GM21390 (cell line): Measurements from ENCODE around the gene KCNJ10.
A peak's percentile ranks its signal among the peaks of the same experiment; 100 is the strongest.
"Not testable (repeated sequence)": the region's sequence is repeated elsewhere in the genome, so short reads cannot be mapped to it uniquely, and the experiment has no call there.

ENCODE experiments used
- ATAC-seq: cut with Tn5 transposase; IDR thresholded peaks from one replicate; pipeline ENCODE4 v1.9.1; 2021; ENCODE audit not compliant: unreplicated experiment

KCNJ10 gene

GRCh38 chr1:160069460-160070231 is at the start of gene KCNJ10:
Gene KCNJ10, minus strand, starts transcription at chr1:160070160. Its CDS starts 27,628 bp downstream, at chr1:160042532.
- no peak for ATAC-seq

DNA sequence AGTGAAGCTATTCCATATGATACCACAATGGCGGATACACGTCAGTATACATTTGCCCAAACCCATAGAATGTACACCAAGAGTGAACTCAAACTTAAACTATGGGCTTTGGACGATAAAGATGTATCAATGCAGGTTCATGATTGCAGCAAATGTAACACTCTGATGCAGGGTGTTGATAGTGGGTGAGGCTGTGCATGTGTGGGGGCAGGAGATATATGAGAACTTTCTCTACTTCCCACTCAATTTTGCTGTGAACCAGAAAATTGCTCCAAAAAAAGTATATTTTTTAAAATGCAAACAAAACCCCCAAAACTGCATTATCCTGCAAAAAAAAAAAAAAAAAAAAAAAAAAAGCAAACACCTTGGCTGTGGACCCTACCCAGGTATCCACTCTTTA is 49.0 kb upstream of the KCNJ10 start:
- ATAC-seq, result no peak

DNA sequence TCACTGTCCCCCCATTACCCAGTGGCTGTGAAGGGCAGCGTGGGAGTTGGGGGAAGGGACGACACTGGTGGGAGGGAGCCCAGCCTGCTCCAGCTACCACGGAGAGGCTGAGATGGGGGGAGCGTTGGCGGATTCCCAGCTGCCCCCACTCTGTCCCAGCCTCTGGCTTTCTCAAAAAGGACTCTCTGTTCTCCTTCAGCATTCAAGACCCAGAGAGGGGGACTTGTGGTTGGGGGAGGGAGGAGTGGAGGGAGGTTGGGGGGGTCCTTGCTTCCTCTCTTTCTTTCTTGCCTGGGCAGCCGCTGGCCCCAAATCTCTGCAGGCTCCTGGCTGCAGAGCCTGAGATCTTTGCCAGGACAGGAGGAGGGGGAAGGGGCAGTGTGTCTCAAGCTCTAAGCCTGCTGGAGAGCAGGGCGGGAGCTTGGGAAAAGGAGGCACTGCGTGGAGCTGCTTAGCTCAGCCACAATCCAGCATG is 47.8 kb upstream of the KCNJ10 start:
- no peak for ATAC-seq

- no peak for ATAC-seq
Measured at GRCh38 chr1:160117300-160117699, 47.3 kb upstream of the KCNJ10 start.

DNA sequence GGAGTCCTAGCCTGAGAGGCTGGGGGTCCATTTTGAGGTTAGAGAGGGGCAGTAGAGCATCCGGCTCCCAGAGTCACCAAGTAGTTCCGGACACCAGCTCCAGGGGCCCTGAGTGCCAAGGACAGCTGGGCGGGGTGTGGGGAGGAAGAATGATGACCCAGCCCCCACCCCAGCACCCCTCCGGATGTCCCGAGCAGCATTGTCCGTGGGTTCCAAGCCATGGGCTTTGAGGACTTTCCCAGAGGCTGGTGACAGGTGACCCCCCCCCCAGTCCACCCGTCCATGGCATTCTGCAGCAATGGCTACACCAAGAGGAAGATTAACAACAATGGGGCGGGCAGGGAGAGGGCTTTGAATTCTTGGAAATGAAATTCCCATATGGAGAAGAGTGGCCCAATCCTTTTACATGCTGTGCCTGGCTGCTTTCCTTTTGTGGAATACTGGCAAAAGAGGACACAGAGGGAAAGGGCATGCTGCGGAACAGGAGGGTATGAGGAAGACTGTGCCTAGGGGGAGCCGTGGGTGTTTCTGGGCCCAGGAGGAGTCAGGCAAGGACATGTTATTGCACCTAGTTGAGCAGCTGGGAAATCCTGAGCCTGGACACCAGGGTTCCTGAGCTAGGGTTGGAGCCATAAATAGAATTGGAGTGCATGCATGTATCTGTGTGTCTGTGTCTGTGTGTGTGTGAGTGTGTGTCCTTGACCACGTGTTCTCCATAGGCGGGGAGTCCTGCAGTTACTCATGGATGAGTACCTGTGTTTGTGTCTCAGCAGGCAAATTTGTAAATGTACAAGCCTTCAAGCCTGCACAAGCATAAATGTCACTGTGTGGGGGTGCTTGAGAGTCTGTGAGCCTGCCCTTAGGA is 46.6 kb upstream of the KCNJ10 start:
- no peak for ATAC-seq

DNA sequence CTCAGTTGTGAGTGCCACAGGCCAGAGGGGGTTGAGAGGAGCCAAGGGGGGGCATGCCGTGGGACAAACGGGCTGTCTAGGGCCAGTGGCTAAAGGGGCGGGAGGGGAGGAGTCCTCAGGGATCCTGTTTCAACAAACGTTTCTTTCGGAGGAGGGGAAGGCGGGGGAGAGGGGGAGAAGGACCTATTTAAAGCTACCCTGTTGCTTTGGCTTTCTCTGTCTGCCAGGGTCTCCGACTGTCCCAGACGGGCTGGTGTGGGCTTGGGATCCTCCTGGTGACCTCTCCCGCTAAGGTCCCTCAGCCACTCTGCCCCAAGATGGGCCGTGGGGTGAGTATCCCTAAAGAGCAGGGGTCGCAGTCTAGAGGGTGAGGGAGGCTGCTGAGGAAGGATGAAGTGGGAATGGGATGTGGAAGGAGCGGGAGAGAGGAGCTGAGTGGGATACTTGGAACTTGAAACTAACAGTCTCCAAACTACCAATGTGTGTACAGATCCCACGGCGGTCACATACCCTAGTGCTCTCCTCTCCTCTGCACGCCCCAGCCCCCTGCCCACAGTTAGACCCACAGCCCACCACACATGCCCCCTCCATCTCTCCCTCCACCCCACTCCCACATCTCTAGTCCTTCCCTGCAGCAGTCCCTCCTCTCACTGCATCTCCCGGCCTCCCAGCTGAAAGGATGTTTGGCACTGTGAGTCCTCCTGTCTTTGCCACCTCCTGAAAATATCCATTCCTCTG is 45.8 kb upstream of the KCNJ10 start, which contains the start of gene ATP1A2:
TSS of gene ATP1A2 (plus strand) at position 215 of the 738 bp plus-strand sequence. CDS start at position 318, 103 bp downstream.
- no peak for ATAC-seq

GRCh38 chr1:160114085-160114484 is 44.1 kb upstream of the KCNJ10 start:
- no peak for ATAC-seq

DNA sequence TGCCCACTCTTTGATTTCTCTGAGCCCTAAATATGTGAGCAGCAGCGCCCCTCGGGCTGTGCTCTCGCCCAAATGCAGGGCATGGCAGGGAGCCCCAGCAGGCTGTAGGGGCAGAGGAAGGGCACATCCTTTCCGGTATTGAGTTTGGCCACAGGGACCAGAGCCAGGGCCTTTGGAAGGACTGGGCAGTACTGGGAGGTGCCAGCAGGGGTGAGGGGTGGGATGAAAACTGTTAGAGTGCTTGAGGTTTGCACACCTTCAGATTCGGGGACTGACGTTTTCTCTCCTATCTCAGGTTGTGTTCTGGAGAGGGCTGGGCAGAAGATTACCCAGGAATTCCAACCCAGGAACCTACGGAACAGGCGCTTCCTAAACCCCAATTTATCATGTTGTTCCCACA is 43.4 kb upstream of the KCNJ10 start:
- ATAC-seq, result no peak

- no peak for ATAC-seq
Measured at GRCh38 chr1:160112357-160112756, 42.4 kb upstream of the KCNJ10 start.

- ATAC-seq, result not testable (repeated sequence)
Measured at GRCh38 chr1:160111462-160111861, 41.5 kb upstream of the KCNJ10 start.

- ATAC-seq, result no peak
Measured at GRCh38 chr1:160109686-160110085, 39.7 kb upstream of the KCNJ10 start.

DNA sequence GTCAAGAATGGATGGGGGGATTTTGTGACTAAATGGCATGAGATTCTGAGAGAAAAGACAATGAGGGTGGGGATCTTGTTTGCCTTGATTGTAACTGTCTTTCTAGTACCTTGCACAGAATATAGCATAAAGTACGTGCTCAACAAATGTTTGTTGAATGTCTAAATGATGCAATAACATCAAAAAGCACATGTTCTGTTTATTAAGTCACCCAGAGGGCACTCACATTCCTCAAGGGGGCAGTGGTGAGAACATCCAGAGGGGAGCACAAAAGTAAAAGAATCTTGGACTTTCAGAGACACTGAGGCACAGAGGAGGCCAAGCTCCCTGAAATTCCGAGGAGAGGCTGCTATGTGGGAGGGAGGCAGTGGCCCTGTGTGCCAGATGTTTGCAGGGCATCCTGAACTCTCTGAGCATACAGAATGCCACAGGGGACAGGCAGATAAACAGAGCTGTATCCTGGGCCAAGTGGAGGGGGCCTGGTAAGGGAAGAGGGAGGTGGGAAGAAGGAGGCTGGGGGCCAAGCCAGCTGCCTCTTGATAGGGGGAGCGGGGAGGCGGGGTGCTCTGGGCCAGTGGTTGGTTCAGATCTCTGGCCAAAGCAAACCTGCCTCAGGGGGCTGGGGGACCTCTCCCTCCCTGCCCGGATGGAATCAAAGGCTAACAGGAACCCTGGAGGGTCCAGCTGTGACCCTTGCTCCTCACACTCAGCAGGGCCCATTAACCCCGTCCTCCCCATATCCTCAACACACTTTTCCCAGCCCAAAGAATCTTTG is 39.1 kb upstream of the KCNJ10 start:
- no peak for ATAC-seq

GRCh38 chr1:160107512-160107911 is 37.6 kb upstream of the KCNJ10 start:
- no peak for ATAC-seq

GRCh38 chr1:160105155-160105554 is 35.2 kb upstream of the KCNJ10 start:
- ATAC-seq, result no peak

- no peak for ATAC-seq
Measured at GRCh38 chr1:160104486-160104885, 34.5 kb upstream of the KCNJ10 start.

DNA sequence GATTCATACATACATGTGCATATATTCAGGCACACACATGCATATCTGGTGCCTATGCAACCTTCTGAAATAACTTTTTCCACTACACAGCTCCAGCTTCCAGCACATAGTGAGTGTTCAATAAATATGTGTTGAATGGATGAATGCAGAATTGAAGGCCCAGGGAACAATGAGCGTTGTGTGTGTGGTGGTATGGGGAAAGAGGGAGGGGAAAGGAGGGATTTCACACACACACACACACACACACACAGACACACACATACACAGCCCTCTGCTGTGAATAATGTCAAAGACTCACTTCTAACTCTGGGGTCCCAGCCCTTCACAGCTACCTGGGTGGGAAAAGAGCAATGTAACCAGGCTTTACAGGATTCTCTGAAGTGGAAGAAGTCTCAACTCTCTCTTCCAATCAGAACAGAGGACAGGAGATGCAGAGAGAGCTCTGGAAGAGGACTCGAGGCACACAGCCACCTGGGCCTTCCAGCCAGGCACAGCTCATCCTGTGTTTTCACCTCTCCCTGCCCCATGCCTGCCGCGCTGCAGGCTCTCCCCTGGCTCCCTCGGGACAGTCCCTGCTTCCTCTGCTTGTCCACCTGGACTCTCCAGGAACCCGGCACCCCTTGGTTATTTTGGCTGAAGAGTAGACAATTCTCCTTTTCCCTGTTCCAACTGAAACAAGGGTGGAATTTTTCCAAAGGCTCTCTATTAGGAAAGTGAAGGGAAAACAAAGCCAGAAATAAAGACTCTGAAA is 33.9 kb upstream of the KCNJ10 start:
- ATAC-seq, result no peak

DNA sequence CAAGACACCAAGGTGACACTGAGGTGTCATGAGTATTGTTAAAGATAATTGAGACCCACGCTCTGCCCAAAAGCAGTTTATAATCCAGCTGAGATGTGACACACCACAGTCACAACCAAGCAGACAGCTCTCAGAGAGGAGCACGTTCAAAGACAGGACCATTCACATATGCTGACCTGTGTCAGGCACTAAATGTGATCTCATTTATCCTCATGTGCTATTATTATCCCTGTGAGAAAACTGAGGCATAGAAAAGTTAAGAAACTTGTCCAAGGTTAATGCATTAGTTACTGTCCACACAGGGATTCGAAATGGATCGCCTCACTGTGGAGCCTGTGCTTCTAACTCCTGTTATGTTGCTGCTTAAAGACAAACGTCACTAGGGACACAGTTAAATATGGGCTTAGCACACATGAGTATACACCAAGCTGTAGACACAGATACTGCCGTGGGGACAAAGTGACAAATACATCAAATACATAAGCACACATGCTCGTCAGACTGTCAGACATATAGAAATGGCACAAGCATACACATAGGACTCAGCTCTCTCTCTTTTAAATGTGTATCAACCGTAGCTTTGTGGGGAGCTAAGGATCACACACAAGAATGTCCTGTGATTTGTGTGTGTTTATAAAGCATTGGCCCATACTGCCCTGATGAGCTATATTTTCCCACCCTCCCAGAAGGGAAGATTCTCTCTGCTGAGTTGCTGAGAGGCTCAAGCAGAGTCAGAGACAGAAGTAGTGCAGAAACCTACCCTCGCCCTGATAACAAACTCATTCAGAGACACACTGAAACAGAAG is 32.0 kb upstream of the KCNJ10 start:
- no peak for ATAC-seq

GRCh38 chr1:160101037-160101716 is 31.2 kb upstream of the KCNJ10 start:
- ATAC-seq, result peak; percentile 36
